ENCODE measurements around the gene ZFYVE28. TPM values are rescaled to one million over a fixed set of nuclear protein-coding genes. Genes with fewer than 3 reads are reported as not detected.
A peak's percentile ranks its signal among the peaks of the same experiment; 100 is the strongest.

ZFYVE28 gene
- total and polyA plus RNA-seq, 2 donors from 2014 or later: 8.0 to 18.9 TPM

DNA sequence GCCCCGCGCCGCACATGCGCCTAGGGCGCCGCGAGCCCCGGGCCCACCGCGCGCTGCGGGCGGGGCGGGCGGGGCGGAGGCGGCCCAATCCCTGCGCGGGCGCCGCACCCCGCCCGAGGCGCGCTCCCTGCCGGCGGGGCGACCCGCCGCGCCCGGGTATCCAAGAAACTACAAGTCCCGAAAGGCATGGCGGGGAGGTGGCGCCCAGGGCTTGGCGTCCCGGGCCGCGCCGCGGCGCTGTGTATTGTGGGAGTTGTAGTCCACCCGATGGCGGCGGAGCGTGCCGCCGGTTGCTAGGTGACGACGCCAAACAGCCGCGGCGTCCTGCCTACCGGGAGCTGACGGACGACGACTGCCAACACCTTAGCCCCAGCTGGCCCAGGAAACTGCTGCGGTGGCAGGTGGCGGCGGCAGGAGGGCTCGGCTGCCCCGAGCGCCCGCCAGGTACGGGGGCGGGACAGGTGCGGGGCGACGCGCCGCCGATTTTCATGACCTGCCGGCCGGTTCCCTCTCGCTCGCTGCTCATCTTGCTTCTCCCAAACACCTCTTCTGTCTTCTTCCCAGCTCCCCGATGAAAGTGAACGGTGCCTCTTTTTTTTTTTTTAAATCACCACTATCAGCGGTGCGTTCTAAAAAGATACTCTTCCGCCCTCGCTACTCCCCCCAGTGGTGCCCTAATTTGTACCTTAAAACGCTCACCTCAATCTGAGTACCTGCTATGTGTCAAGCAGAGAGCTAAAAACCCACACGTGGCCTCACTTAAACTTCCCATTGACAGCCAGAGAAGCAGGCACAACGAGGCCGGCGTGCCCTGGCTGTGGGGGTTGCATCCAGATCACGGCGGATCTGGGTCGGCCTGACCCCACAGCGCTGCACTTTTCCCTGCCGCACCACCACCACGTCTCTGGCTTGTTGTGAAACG is 466 bp upstream of the ZFYVE28 start, which contains the start of gene CFAP99:
CFAP99 (plus strand) TSS at position 306 of the 922 bp plus-strand sequence.
- intact Hi-C loops (cut with DNase I): no loop called here
- no peak within 1 kb of the TSS for H3K27ac ChIP-seq (ENCODE audit: low read depth in 2 of 2, low read length in 2 of 2)
- H3K27me3 ChIP-seq (ENCODE audit: control insufficient read depth, insufficient read depth, low read length): peaks cover 24% of the 10 kb centered on the region
- H3K9me3 ChIP-seq (ENCODE audit: control insufficient read depth in 2 of 3, insufficient read depth in 1 of 3, low read length in 3 of 3): no peaks in the 10 kb centered on the region
- DNase-seq (peak; percentile 97 to 99 (median 97)), FAIRE-seq (no peak)
- H3K4me1 ChIP-seq (ENCODE audit: control insufficient read depth in 2 of 3, insufficient read depth in 2 of 3, low read depth in 1 of 3, low read length in 3 of 3): peaks cover 0 to 13% (median 8%) of the 10 kb centered on the region in 3 donors
- no peaks in the 10 kb centered on the region for H3K36me3 ChIP-seq (ENCODE audit: control insufficient read depth in 2 of 3, insufficient read depth in 3 of 3, low read length in 3 of 3)
- peak within 1 kb of the TSS; percentile 39 to 64 (median 64) for H3K4me3 ChIP-seq (ENCODE audit: low read length in 3 of 3)
- peak within 1 kb of the TSS in 1 of 3 donors; percentile 46 for H3K9ac ChIP-seq (ENCODE audit: low read length in 3 of 3)
- TF ChIP-seq, protein P1, sequence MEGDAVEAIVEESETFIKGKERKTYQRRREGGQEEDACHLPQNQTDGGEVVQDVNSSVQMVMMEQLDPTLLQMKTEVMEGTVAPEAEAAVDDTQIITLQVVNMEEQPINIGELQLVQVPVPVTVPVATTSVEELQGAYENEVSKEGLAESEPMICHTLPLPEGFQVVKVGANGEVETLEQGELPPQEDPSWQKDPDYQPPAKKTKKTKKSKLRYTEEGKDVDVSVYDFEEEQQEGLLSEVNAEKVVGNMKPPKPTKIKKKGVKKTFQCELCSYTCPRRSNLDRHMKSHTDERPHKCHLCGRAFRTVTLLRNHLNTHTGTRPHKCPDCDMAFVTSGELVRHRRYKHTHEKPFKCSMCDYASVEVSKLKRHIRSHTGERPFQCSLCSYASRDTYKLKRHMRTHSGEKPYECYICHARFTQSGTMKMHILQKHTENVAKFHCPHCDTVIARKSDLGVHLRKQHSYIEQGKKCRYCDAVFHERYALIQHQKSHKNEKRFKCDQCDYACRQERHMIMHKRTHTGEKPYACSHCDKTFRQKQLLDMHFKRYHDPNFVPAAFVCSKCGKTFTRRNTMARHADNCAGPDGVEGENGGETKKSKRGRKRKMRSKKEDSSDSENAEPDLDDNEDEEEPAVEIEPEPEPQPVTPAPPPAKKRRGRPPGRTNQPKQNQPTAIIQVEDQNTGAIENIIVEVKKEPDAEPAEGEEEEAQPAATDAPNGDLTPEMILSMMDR (IDR thresholded peaks at IDR 0.05; ENCODE audit: borderline replicate concordance, extremely low read depth, insufficient read depth): peak; percentile 28

DNA sequence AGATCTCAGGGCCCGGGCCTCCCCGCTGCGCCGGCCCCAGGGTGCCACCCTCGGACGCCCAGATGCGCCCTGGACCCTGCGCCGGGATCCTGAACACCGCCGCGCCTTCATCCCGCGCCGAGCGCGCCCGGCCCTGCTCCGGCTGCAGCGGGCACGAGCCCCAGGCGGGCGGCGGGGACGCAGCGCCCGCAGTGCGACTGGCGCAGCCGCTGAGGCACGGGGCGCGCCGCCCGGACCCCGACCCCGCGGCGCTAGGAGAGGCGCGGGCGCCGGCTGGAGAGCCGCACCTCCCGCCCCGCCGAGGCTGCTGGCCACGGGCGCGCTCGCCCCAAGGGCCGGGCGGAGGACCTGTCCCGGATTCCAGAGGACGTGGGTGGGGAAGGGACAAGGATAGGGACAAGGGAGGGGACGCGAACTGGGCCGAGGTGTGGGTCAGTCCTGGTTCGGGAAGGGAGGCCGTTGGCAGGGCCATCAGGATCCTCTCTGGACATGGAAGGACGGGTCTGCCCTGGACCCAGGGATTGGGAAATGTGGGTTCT is 1.1 kb downstream of the ZFYVE28 start:
- no peaks in the 10 kb centered on the region for H3K36me3 ChIP-seq (ENCODE audit: control insufficient read depth in 2 of 3, insufficient read depth in 3 of 3, low read length in 3 of 3)
- H3K4me3 ChIP-seq (ENCODE audit: low read length in 3 of 3): peak overlapping the region in 2 of 3 donors; percentile 60 to 63
- peak overlapping the region in 1 of 3 donors; percentile 46 for H3K9ac ChIP-seq (ENCODE audit: low read length in 3 of 3)
- H3K4me1 ChIP-seq (ENCODE audit: control insufficient read depth in 2 of 3, insufficient read depth in 2 of 3, low read depth in 1 of 3, low read length in 3 of 3): peaks cover 2 to 26% (median 17%) of the 10 kb centered on the region in 3 donors
- no peaks in the 10 kb centered on the region for H3K9me3 ChIP-seq (ENCODE audit: control insufficient read depth in 2 of 3, insufficient read depth in 1 of 3, low read length in 3 of 3)
- peaks cover 24% of the 10 kb centered on the region for H3K27me3 ChIP-seq (ENCODE audit: control insufficient read depth, insufficient read depth, low read length)
- FAIRE-seq: no peak
- intact Hi-C loops (cut with DNase I): no loop called here
- peak in 2 of 5 donors; percentile 24 to 76 for DNase-seq
- no peak overlapping the region for H3K27ac ChIP-seq (ENCODE audit: low read depth in 2 of 2, low read length in 2 of 2)
- TF ChIP-seq, protein P1 (IDR thresholded peaks at IDR 0.05; ENCODE audit: borderline replicate concordance, extremely low read depth, insufficient read depth): no peak

DNA sequence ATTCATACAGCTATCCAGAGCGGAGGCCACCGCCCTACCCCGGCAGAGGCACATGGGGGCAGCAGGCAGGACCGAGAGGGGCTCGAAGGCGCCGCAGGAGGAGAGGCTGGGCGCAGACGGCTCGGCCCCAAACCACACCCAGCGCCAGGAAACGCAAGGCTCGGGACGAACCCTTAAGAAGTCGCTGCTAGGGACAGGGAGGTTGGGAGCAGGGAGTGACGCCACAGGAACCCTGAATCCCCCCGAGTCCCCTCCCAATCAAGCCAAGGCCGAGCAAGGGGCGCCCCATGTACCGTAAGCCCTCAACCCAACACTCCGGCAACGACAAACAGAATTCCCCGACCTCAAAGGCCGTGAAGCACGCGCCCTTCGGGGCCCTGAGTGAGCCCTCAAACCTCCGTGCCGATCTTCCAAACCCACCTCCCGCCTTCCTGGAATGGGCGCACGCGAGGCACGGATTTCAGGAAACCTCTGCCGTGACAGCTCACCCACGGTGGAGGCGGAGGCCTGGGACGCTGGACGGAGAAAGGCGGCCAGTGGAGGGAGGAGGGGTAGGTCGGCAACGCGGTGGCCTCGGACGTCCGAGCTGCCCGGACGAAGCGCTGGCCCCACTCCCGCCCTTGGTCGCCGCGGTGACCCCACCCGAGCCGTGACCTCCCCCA is 1.8 kb downstream of the ZFYVE28 start:
- Histone ChIP-seq H3K27me3 (ENCODE audit: control insufficient read depth, insufficient read depth, low read length) (peaks cover 26% of the 10 kb centered on the region), H3K4me3 (ENCODE audit: low read length in 3 of 3) (peak overlapping the region in 2 of 3 donors; percentile 48 to 52), H3K27ac (ENCODE audit: low read depth in 2 of 2, low read length in 2 of 2) (no peak overlapping the region), H3K9ac (ENCODE audit: low read length in 3 of 3) (peak overlapping the region in 1 of 3 donors; percentile 40), H3K9me3 (ENCODE audit: control insufficient read depth in 2 of 3, insufficient read depth in 1 of 3, low read length in 3 of 3) (no peaks in the 10 kb centered on the region), H3K36me3 (ENCODE audit: control insufficient read depth in 2 of 3, insufficient read depth in 3 of 3, low read length in 3 of 3) (no peaks in the 10 kb centered on the region), H3K4me1 (ENCODE audit: control insufficient read depth in 2 of 3, insufficient read depth in 2 of 3, low read depth in 1 of 3, low read length in 3 of 3) (peaks cover 2 to 28% (median 18%) of the 10 kb centered on the region in 3 donors)
- no peak for FAIRE-seq
- peak in 3 of 5 donors; percentile 24 to 81 (median 27) for DNase-seq
- TF ChIP-seq, protein P1 (IDR thresholded peaks at IDR 0.05; ENCODE audit: borderline replicate concordance, extremely low read depth, insufficient read depth): no peak
- intact Hi-C loops (cut with DNase I): no loop called here
